HEK293T (cell line): ENCODE results near the gene ARHGAP26.

ENCODE experiments used
- CTCF ChIA-PET: fragments of 350-600 bp; formaldehyde crosslinking; extraction: SDS; loops from one replicate; lab custom pipeline; 2021; ENCODE audit warnings: antibody characterized with exemption, inconsistent platforms; lab: Yijun Ruan, JAX
- POLR2A ChIA-PET: fragments of 350-600 bp; formaldehyde crosslinking; extraction: SDS; loops from one replicate; lab custom pipeline; 2020; ENCODE audit warnings: antibody characterized with exemption, inconsistent platforms; lab: Yijun Ruan, JAX
- DNase-seq: peaks from one replicate; pipeline ENCODE4 v3.0.0; 2012; ENCODE audit warnings: mixed read lengths; ENCODE audit errors: extremely low spot score
- ARNT ChIP-seq: fragments of 450-650 bp; IDR thresholded peaks from 2 replicates; pipeline ENCODE4 v1.6.1; 2017; ENCODE audit warnings: mild to moderate bottlenecking
- BHLHE40 ChIP-seq: fragments of 450-650 bp; IDR thresholded peaks from 2 replicates; pipeline ENCODE4 v1.6.1; 2016; ENCODE audit warnings: mild to moderate bottlenecking, moderate library complexity, borderline replicate concordance
- CTBP1 ChIP-seq: fragments of 450-650 bp; IDR thresholded peaks from 2 replicates; pipeline ENCODE4 v1.6.1; 2016; ENCODE audit warnings: borderline replicate concordance
- ELF4 ChIP-seq: fragments of 450-650 bp; IDR thresholded peaks from 2 replicates; pipeline ENCODE4 v1.6.1; 2017; ENCODE audit warnings: antibody characterized with exemption
- FOXA1 ChIP-seq: fragments of 450-650 bp; IDR thresholded peaks from 2 replicates; pipeline ENCODE4 v1.6.1; 2016; ENCODE audit warnings: mild to moderate bottlenecking
- FOXK2 ChIP-seq: fragments of 450-650 bp; IDR thresholded peaks from 2 replicates; pipeline ENCODE4 v1.6.1; 2016; ENCODE audit warnings: mild to moderate bottlenecking
- FOXM1 ChIP-seq: fragments of 450-650 bp; IDR thresholded peaks from 2 replicates; pipeline ENCODE4 v1.6.1; 2017; ENCODE audit warnings: mild to moderate bottlenecking, borderline replicate concordance
- HDGF ChIP-seq: fragments of 450-650 bp; IDR thresholded peaks from 2 replicates; pipeline ENCODE4 v1.6.1; 2017; ENCODE audit warnings: antibody characterized with exemption, borderline replicate concordance
- L3MBTL2 ChIP-seq: fragments of 450-650 bp; conservative IDR thresholded peaks from 2 replicates; pipeline ENCODE4 v1.6.1; 2016; ENCODE audit warnings: mild to moderate bottlenecking
- LEF1 ChIP-seq: fragments of 450-650 bp; IDR thresholded peaks from 2 replicates; pipeline ENCODE4 v1.6.1; 2017; ENCODE audit warnings: mild to moderate bottlenecking, borderline replicate concordance
- NFRKB ChIP-seq: fragments of 450-650 bp; IDR thresholded peaks from 2 replicates; pipeline ENCODE4 v1.6.1; 2016; ENCODE audit warnings: mild to moderate bottlenecking, moderate library complexity
- PKNOX1 ChIP-seq: fragments of 450-650 bp; IDR thresholded peaks from 2 replicates; pipeline ENCODE4 v1.6.1; 2016
- SP1 ChIP-seq: fragments of 450-650 bp; IDR thresholded peaks from 2 replicates; pipeline ENCODE4 v1.6.1; 2017
- SUZ12 ChIP-seq: fragments of 450-650 bp; IDR thresholded peaks from 2 replicates; pipeline ENCODE4 v1.6.1; 2016; ENCODE audit warnings: mild to moderate bottlenecking
- TARDBP ChIP-seq: fragments of 450-650 bp; IDR thresholded peaks from 2 replicates; pipeline ENCODE4 v1.6.1; 2016
- ZNF384 ChIP-seq: fragments of 450-650 bp; IDR thresholded peaks from 2 replicates; pipeline ENCODE4 v1.6.1; 2016

Gene ARHGAP26

GRCh38 chr5:143161885-143162540, 391.8 kb downstream of the ARHGAP26 start:
- POLR2A ChIA-PET = no interaction called here
- TF ChIP-seq FOXA1 = no peak
- no peak for TF ChIP-seq FOXM1
- TF ChIP-seq ELF4 = no peak
- no peak for TF ChIP-seq SUZ12
- TF ChIP-seq ARNT = no peak
- no peak for TF ChIP-seq NFRKB
- no peak for TF ChIP-seq L3MBTL2
- no peak for TF ChIP-seq BHLHE40
- TF ChIP-seq SP1 = no peak
- TF ChIP-seq CTBP1 = no peak
- TF ChIP-seq PKNOX1 = no peak
- no peak for TF ChIP-seq ZNF384
- no peak for TF ChIP-seq TARDBP
- no peak for TF ChIP-seq LEF1
- no peak for TF ChIP-seq FOXK2
- TF ChIP-seq HDGF = no peak
- no peak for DNase-seq
- CTCF ChIA-PET = no interaction called here

GRCh38 chr5:143162810-143163209, 392.6 kb downstream of the ARHGAP26 start:
- ChIA-PET CTCF (no interaction called here), POLR2A (no interaction called here)
- DNase-seq = no peak
- TF ChIP-seq FOXA1 (no peak), PKNOX1 (no peak), NFRKB (no peak), FOXK2 (no peak), ZNF384 (no peak), ELF4 (no peak), L3MBTL2 (no peak), FOXM1 (no peak), SP1 (no peak), SUZ12 (no peak), CTBP1 (no peak)

DNA sequence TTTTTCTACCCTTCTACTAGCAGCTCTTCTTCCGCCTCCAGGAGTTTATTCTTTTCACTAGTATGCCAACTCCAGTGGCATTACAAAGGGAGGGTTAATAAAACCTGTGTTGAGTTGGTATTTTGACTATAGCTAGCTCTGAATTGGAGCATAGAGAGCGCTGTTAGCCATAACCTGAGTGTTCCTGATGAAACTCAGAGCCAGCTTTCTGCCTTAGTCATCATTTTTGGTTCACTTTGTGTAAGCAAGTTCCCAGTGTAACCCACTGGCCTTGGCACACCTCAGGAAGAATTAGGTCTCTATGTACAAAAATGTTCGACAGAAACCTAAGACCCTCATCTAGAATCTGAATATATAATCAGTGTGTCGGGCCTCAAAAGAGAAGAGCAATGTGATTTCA, 394.4 kb downstream of the ARHGAP26 start:
- no peak for TF ChIP-seq ZNF384
- TF ChIP-seq FOXM1 = no peak
- TF ChIP-seq HDGF = no peak
- no peak for TF ChIP-seq ELF4
- ChIA-PET CTCF (interaction anchor here (0.6 kb wide), 2 partner anchors 22 to 80 kb away, joined by 3 to 5 read pairs; no protein-coding TSS in a partner anchor), POLR2A (no interaction called here)
- DNase-seq = no peak

GRCh38 chr5:143165049-143165880, 395.1 kb downstream of the ARHGAP26 start:
- ChIA-PET CTCF (no interaction called here), POLR2A (no interaction called here)
- TF ChIP-seq L3MBTL2 (no peak), LEF1 (no peak), FOXA1 (no peak), FOXM1 (no peak), PKNOX1 (no peak), NFRKB (no peak), TARDBP (no peak), ARNT (no peak), FOXK2 (no peak), ELF4 (no peak), SP1 (no peak)
- no peak for DNase-seq

- ChIA-PET CTCF (no interaction called here), POLR2A (no interaction called here)
- no peak for DNase-seq
- TF ChIP-seq NFRKB = no peak
- TF ChIP-seq FOXK2 = no peak
- no peak for TF ChIP-seq CTBP1
- TF ChIP-seq L3MBTL2 = no peak
- TF ChIP-seq FOXM1 = no peak
- TF ChIP-seq ZNF384 = no peak
- no peak for TF ChIP-seq TARDBP
- no peak for TF ChIP-seq LEF1
- no peak for TF ChIP-seq BHLHE40
- TF ChIP-seq SP1 = no peak
- no peak for TF ChIP-seq PKNOX1
- no peak for TF ChIP-seq SUZ12
- TF ChIP-seq FOXA1 = no peak
- TF ChIP-seq ELF4 = no peak
Measured at GRCh38 chr5:143166090-143166489, 395.9 kb downstream of the ARHGAP26 start.
